GM19023 (cell line): Measurements from ENCODE around the gene FBXO31.
"Not testable (repeated sequence)": the region's sequence is repeated elsewhere in the genome, so short reads cannot be mapped to it uniquely, and the experiment has no call there.

Experiments used
- ATAC-seq: cut with Tn5 transposase; IDR thresholded peaks from one replicate; pipeline ENCODE4 v1.9.1; 2021; ENCODE audit warnings: mild to moderate bottlenecking, moderate library complexity; ENCODE audit not compliant: unreplicated experiment

The FBXO31 gene

GRCh38 chr16:87411375-87412271 is 28.0 kb upstream of the FBXO31 start:
- no peak for ATAC-seq

GRCh38 chr16:87410968-87411367 is 27.4 kb upstream of the FBXO31 start:
- no peak for ATAC-seq

GRCh38 chr16:87410530-87410929 is 27.0 kb upstream of the FBXO31 start:
- no peak for ATAC-seq

GRCh38 chr16:87409781-87410180 is 26.2 kb upstream of the FBXO31 start:
- no peak for ATAC-seq

- ATAC-seq = no peak
Observed at GRCh38 chr16:87409153-87409552, 25.6 kb upstream of the FBXO31 start.

- ATAC-seq = no peak
Observed at GRCh38 chr16:87407511-87408112, 24.0 kb upstream of the FBXO31 start.

- ATAC-seq = no peak
Observed at GRCh38 chr16:87406495-87407088, 23.0 kb upstream of the FBXO31 start.

- no peak for ATAC-seq
Observed at GRCh38 chr16:87404764-87405625, 21.4 kb upstream of the FBXO31 start.

- ATAC-seq = no peak
Observed at GRCh38 chr16:87395181-87395842, 11.7 kb upstream of the FBXO31 start.

- no peak for ATAC-seq
Observed at GRCh38 chr16:87393680-87394055, 10.1 kb upstream of the FBXO31 start.

GRCh38 chr16:87392821-87393679 is 9.5 kb upstream of the FBXO31 start:
- ATAC-seq = peak; percentile 1

- peak; percentile 61 for ATAC-seq
Observed at GRCh38 chr16:87391950-87392820, 8.6 kb upstream of the FBXO31 start, which contains the start of gene MAP1LC3B. TSS of gene MAP1LC3B (plus strand) at chr16:87392336. CDS start at chr16:87392428, 92 bp downstream.

GRCh38 chr16:87391324-87391949 is 7.9 kb upstream of the FBXO31 start:
- ATAC-seq = peak; percentile 13

- no peak for ATAC-seq
Observed at GRCh38 chr16:87390641-87391323, 7.2 kb upstream of the FBXO31 start.

- ATAC-seq = not testable (repeated sequence)
Observed at GRCh38 chr16:87389914-87390313, 6.3 kb upstream of the FBXO31 start.

- no peak for ATAC-seq
Observed at GRCh38 chr16:87389245-87389644, 5.7 kb upstream of the FBXO31 start.

- no peak for ATAC-seq
Observed at GRCh38 chr16:87388818-87389134, 5.2 kb upstream of the FBXO31 start.
